Measurements from ENCODE around the gene RPIA. TPM values are rescaled to one million over a fixed set of nuclear protein-coding genes. Genes with fewer than 3 reads are reported as not detected.

RPIA gene
- total and polyA plus RNA-seq, 9 of the 15 experiments (the other 6 are each of a cell fraction or from before 2014, with no cell fraction given), result 7.8 to 41.2 (median 25.8) TPM

- FAIRE-seq (no peak), ATAC-seq (peak; percentile 26; the same call in 2 of the 3 replicates), DNase-seq (ENCODE audit: extremely low read depth in 1 of 4, low spot score in 3 of 4) (peak in 1 of 4 experiments; percentile 1)
- Histone ChIP-seq H3K4me2 (ENCODE audit: insufficient read depth, low read length) (no peak overlapping the region), H2AFZ (ENCODE audit: low read depth, low read length) (no peak overlapping the region), H4K20me1 (replicated peaks; ENCODE audit: control insufficient read depth, insufficient read depth, low read length) (no peaks in the 10 kb centered on the region), H3K9me1 (ENCODE audit: control insufficient read depth, insufficient read depth, low read length) (no peaks in the 10 kb centered on the region), H3K27me3 (ENCODE audit: control insufficient read depth in 2 of 2, insufficient read depth in 2 of 2, low read length in 2 of 2) (no peaks in the 10 kb centered on the region), H3K9ac (ENCODE audit: insufficient read depth in 1 of 2, low read depth in 2 of 2, low read length in 2 of 2) (no peak overlapping the region), H3K36me3 (ENCODE audit: control insufficient read depth, insufficient read depth, low read length) (peaks cover 27% of the 10 kb centered on the region; the same call in 2 of the 3 replicates), H3K27ac (ENCODE audit: extremely low read depth, low read depth, low read length) (no peak overlapping the region), H3K9me3 (replicated peaks; ENCODE audit: control insufficient read depth, insufficient read depth, low read depth, low read length) (no peaks in the 10 kb centered on the region), H3K79me2 (ENCODE audit: control insufficient read depth, insufficient read depth, low read length) (no peaks in the 10 kb centered on the region), H3K4me1 (replicated peaks in 1 of 2; ENCODE audit: control insufficient read depth in 2 of 2, insufficient read depth in 2 of 2, low read length in 2 of 2) (peaks cover 0 to 9% of the 10 kb centered on the region in 2 experiments; a peak in 2 of 5 replicates), H3K4me3 (no peak overlapping the region)
- POLR2A ChIA-PET, result no interaction called here
- WGBS (ENCODE audit: insufficient coverage, low coverage, missing lambda C conversion rate), result 97% methylated on average over 3 of the region's 3 CpGs
- CTCF ChIA-PET (ENCODE audit: low intra/inter-chr PET ratio), result no interaction called here
- TF ChIP-seq HNRNPL (IDR thresholded peaks at IDR 0.05; ENCODE audit: low read depth, low read length) (no peak), MLLT1 (IDR thresholded peaks at IDR 0.05) (no peak), IRF2 (CRISPR knock-in tag; IDR thresholded peaks at IDR 0.05) (no peak), DPF2 (IDR thresholded peaks at IDR 0.05) (no peak), ARID3B (CRISPR knock-in tag; IDR thresholded peaks at IDR 0.05; ENCODE audit: borderline replicate concordance) (no peak), HNRNPUL1 (IDR thresholded peaks at IDR 0.05; ENCODE audit: low read length) (no peak), MTA1 (IDR thresholded peaks at IDR 0.05; ENCODE audit: borderline replicate concordance) (no peak), GTF2B (IDR thresholded peaks at IDR 0.05; ENCODE audit: extremely low read depth, insufficient read length) (no peak)
- intact Hi-C loops (cut with micrococcal nuclease) (no loop called here), in situ Hi-C loops (cut with MboI) (no loop called here)
- no TSS peak for BruUV-seq (replicated peaks)
Observed at GRCh38 chr2:88755836-88756235, 64.4 kb downstream of the RPIA start.
